GM23248 (cell line): Measurements from ENCODE around the gene THSD4.

Source experiments
- EZH2 ChIP-seq: fragments of 200-600 bp; sonication (generic); IDR thresholded peaks from 2 replicates; pipeline ENCODE4 v1.6.1; 2018; ENCODE audit warnings: antibody characterized with exemption, mild to moderate bottlenecking; ENCODE audit not compliant: insufficient read depth, poor library complexity, severe bottlenecking
- EZH2phosphoT487 ChIP-seq: fragments of 200-600 bp; sonication (generic); IDR thresholded peaks from 2 replicates; pipeline ENCODE4 v1.6.1; 2018; ENCODE audit warnings: antibody characterized with exemption, moderate library complexity, mild to moderate bottlenecking, low read depth; ENCODE audit not compliant: insufficient read depth

- TF ChIP-seq EZH2 (no peak), EZH2phosphoT487 (no peak)
Observed at GRCh38 chr15:71444032-71444810, 328.9 kb downstream of the THSD4 start.
